Measurements from ENCODE around the gene EME2.

DNA sequence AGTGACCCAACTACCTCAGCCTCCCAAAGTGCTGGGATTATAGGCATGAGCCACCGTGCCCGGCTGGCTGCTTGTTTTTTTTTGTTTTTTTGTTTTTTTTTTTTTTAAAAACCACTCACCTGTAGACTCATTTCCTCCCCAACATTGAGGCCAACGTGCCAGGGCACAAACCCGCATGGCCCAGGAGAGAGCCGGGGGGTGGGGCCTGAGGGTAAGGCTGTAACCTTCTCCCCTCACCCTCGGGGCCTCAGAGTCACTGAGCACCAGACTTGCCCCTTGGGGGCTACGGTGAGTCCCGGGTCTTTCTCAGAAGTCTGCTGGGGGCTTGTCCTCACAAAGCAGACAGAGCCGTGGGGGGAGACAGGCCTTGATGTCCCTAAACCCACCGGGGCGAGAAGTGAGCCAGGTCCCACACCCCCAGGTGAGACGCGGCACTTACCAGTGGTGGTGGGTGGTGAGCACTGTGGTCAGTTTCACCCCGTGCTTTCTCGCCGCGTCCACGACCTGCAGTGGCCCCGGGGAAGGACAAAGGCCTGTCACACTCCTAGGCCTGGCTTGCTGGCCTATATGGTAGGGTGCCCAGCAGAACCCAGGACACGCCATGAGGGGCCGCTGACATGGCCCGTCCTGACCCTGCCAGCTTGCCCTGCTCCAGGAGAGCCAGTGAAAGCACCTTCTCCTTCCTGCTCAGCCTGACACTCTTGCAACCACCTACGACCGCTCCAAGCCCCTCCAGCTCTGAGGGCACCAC, 49.4 kb downstream of the EME2 start:
- TF ChIP-seq, protein P1, sequence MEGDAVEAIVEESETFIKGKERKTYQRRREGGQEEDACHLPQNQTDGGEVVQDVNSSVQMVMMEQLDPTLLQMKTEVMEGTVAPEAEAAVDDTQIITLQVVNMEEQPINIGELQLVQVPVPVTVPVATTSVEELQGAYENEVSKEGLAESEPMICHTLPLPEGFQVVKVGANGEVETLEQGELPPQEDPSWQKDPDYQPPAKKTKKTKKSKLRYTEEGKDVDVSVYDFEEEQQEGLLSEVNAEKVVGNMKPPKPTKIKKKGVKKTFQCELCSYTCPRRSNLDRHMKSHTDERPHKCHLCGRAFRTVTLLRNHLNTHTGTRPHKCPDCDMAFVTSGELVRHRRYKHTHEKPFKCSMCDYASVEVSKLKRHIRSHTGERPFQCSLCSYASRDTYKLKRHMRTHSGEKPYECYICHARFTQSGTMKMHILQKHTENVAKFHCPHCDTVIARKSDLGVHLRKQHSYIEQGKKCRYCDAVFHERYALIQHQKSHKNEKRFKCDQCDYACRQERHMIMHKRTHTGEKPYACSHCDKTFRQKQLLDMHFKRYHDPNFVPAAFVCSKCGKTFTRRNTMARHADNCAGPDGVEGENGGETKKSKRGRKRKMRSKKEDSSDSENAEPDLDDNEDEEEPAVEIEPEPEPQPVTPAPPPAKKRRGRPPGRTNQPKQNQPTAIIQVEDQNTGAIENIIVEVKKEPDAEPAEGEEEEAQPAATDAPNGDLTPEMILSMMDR (IDR thresholded peaks at IDR 0.05; ENCODE audit: low read depth, low read length, missing input control): no peak
- no peak for TF ChIP-seq SP1 (IDR thresholded peaks at IDR 0.05)
- TF ChIP-seq, protein P2, sequence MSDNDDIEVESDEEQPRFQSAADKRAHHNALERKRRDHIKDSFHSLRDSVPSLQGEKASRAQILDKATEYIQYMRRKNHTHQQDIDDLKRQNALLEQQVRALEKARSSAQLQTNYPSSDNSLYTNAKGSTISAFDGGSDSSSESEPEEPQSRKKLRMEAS (IDR thresholded peaks at IDR 0.05): no peak

Measured in liver (tissue), 3 donors.